A549 (cell line): Measurements from ENCODE around the gene FBXL13. TPM values are rescaled to one million over a fixed set of nuclear protein-coding genes. Genes with fewer than 3 reads are reported as not detected.
"Not testable (repeated sequence)": the region's sequence is repeated elsewhere in the genome, so short reads cannot be mapped to it uniquely, and the experiment has no call there.

Experiments used
- ATAC-seq, 2 experiments: fragments of 200-7000 bp in 1 of 2; fragments of >200 bp in 1 of 2; cut with Nextera tagmentation in 1 of 2; cut with Tn5 transposase in 1 of 2; 3 replicates each; pipeline versions ENCODE4 v1.8.0 to v1.9.1; 2018 to 2020; ENCODE audit warnings: mild to moderate bottlenecking in 1 of 2, moderate library complexity in 1 of 2
- CTCF ChIA-PET: fragments of 300-600 bp; sonication (Branson Sonifier 250); formaldehyde crosslinking; extraction: SDS; loops from one replicate; lab custom pipeline; 2021; ENCODE audit warnings: antibody characterized with exemption, inconsistent platforms; lab: Yijun Ruan, JAX
- POLR2A ChIA-PET: fragments of 350-600 bp; formaldehyde crosslinking; extraction: SDS; loops from one replicate; lab custom pipeline; 2021; ENCODE audit warnings: antibody characterized with exemption, inconsistent platforms; lab: Yijun Ruan, JAX
- DNase-seq, 2 experiments: peaks; one replicate each; pipeline versions ENCODE4 v3.0.0 to v3.0.0-alpha.2; 2011 to 2016; ENCODE audit warnings: low read depth in 1 of 2, low spot score in 1 of 2
- FAIRE-seq: peaks from 2 replicates; lab custom pipeline; 2011; peaks lifted over from hg19 to GRCh38; lab: Jason Lieb, UNC
- H3K27ac ChIP-seq, 2 experiments: fragments of >200 bp; sonication (Bioruptor Twin); formaldehyde crosslinking; 3 replicates each; pipeline ENCODE4 v1.5.1; 2016 to 2017
- H3K4me1 ChIP-seq: fragments of >200 bp; sonication (Bioruptor Twin); formaldehyde crosslinking; 3 replicates; pipeline ENCODE4 v1.6.1; 2016
- H3K4me2 ChIP-seq: fragments of >200 bp; sonication (Bioruptor Twin); formaldehyde crosslinking; 3 replicates; pipeline ENCODE4 v1.6.1; 2016
- H3K4me3 ChIP-seq: fragments of >200 bp; sonication (Bioruptor Twin); formaldehyde crosslinking; 3 replicates; pipeline ENCODE4 v1.5.1; 2016
- H3K9me3 ChIP-seq: fragments of >200 bp; sonication (Bioruptor Twin); formaldehyde crosslinking; 3 replicates; pipeline ENCODE4 v1.6.1; 2016
- CBX2 ChIP-seq: fragments of 200-600 bp; sonication (generic); IDR thresholded peaks from 2 replicates; pipeline ENCODE4 v1.6.1; 2016; ENCODE audit warnings: low read depth, mild to moderate bottlenecking, borderline replicate concordance
- ELK1 ChIP-seq: fragments of 150-350 bp; IDR thresholded peaks from 2 replicates; pipeline ENCODE4 v1.6.1; 2014; ENCODE audit warnings: low read depth, mild to moderate bottlenecking, low read length
- EP300 ChIP-seq, 2 experiments: fragments of >200 bp; sonication (Bioruptor Twin); formaldehyde crosslinking; IDR thresholded peaks; 2 replicates in 1 of 2; 3 replicates in 1 of 2; pipeline ENCODE4 v1.6.1; 2016 to 2017
- FOXS1 ChIP-seq: fragments of 250-450 bp; sonication (Bioruptor Pico); IDR thresholded peaks from 2 replicates; pipeline ENCODE4 v1.5.0; 2020; ENCODE audit warnings: mild to moderate bottlenecking, moderate library complexity
- GATA3 ChIP-seq: IDR thresholded peaks from 2 replicates; pipeline ENCODE4 v1.6.1; 2012; ENCODE audit warnings: borderline replicate concordance
- HEYL ChIP-seq: fragments of 250-450 bp; sonication (Bioruptor Pico); IDR thresholded peaks from 2 replicates; pipeline ENCODE4 v1.8.0; 2021; ENCODE audit warnings: mild to moderate bottlenecking, moderate library complexity
- HMGXB4 ChIP-seq: fragments of 250-450 bp; sonication (Bioruptor Pico); IDR thresholded peaks from 2 replicates; pipeline ENCODE4 v1.5.0; 2021; ENCODE audit warnings: mild to moderate bottlenecking, moderate library complexity, borderline replicate concordance
- HOXA7 ChIP-seq: fragments of 250-450 bp; sonication (Bioruptor Pico); IDR thresholded peaks from 2 replicates; pipeline ENCODE4 v1.5.0; 2020; ENCODE audit warnings: mild to moderate bottlenecking, moderate library complexity
- MAFK ChIP-seq: fragments of 450-650 bp; IDR thresholded peaks from 2 replicates; pipeline ENCODE4 v1.6.1; 2014; ENCODE audit not compliant: partially characterized antibody
- MAX ChIP-seq: IDR thresholded peaks from 2 replicates; pipeline ENCODE4 v1.6.1; 2012
- NPAS2 ChIP-seq: fragments of 250-450 bp; sonication (Bioruptor Pico); IDR thresholded peaks from 2 replicates; pipeline ENCODE4 v1.8.0; 2022; ENCODE audit warnings: mild to moderate bottlenecking, moderate library complexity, borderline replicate concordance
- POLR2A ChIP-seq: IDR thresholded peaks from 2 replicates; pipeline ENCODE4 v1.6.1; 2012; ENCODE audit warnings: mild to moderate bottlenecking, low read length
- RAD21 ChIP-seq, 2 experiments: fragments of >200 bp in 1 of 2; sonication (Bioruptor Twin) in 1 of 2; formaldehyde crosslinking in 1 of 2; IDR thresholded peaks in 1 of 2; conservative IDR thresholded peaks in 1 of 2; 2 replicates in 1 of 2; 3 replicates in 1 of 2; pipeline ENCODE4 v1.6.1; 2012 to 2018; ENCODE audit warnings: inconsistent platforms in 1 of 2
- RCOR1 ChIP-seq: fragments of 150-350 bp; IDR thresholded peaks from 2 replicates; pipeline ENCODE4 v1.6.1; 2014; ENCODE audit warnings: antibody characterized with exemption, low read length, low read depth
- TP53 ChIP-seq: fragments of 250-450 bp; sonication (Bioruptor Pico); IDR thresholded peaks from 2 replicates; pipeline ENCODE4 v1.5.0; 2021; ENCODE audit warnings: mild to moderate bottlenecking, moderate library complexity
- ZSCAN20 ChIP-seq: fragments of 250-450 bp; sonication (Bioruptor Pico); IDR thresholded peaks from 2 replicates; pipeline ENCODE4 v1.8.0; 2022; ENCODE audit warnings: mild to moderate bottlenecking, moderate library complexity
- WGBS: methylation state at CpG from one replicate; pipeline ENCODE4 v1.1.6; 2017; ENCODE audit errors: missing lambda C conversion rate; 5-methylcytosine and 5-hydroxymethylcytosine counted together
- polyA plus RNA-seq, 4 experiments: library from polyadenylated mRNA; depleted of rRNA in 3 of 4; stranded (reverse); fragments of >200 nt; fragmentation: RNase III in 1 of 4; extraction: RNeasy Plus Mini Kit Qiagen cat#74134 plus additional on column Dnase treatment in 1 of 4; gene quantifications; 2 replicates in 3 of 4; 3 replicates in 1 of 4; pipeline ENCODE4 v1.2.3, GENCODE V29; 2011 to 2017

The FBXL13 gene
- polyA plus RNA-seq, 2 of the 4 experiments (the other 2 are of a cell fraction): 0.45 to 0.70 TPM

GRCh38 chr7:102914585-102914984 lies 160.0 kb downstream of the FBXL13 start:
- FAIRE-seq (no peak), ATAC-seq (no peak), DNase-seq (no peak)
- no peak overlapping the region for H3K4me2 ChIP-seq
- H3K9me3 ChIP-seq: no peaks in the 10 kb centered on the region
- H3K4me1 ChIP-seq: peaks cover 10% of the 10 kb centered on the region; the same call in 2 of the 3 replicates
- POLR2A ChIA-PET: no interaction called here
- no peak for TF ChIP-seq MAX
- TF ChIP-seq ELK1: no peak
- no peak for TF ChIP-seq EP300 (IDR thresholded peaks at IDR 0.05)
- TF ChIP-seq HOXA7 (CRISPR knock-in tag): no peak
- TF ChIP-seq ZSCAN20 (CRISPR knock-in tag): no peak
- TF ChIP-seq HEYL (CRISPR knock-in tag): no peak
- no peak overlapping the region for H3K4me3 ChIP-seq
- 93% methylated on average over 8 of the region's 8 CpGs for WGBS
- H3K27ac ChIP-seq: no peak overlapping the region
- CTCF ChIA-PET: no interaction called here

GRCh38 chr7:102913826-102914225 lies 160.8 kb downstream of the FBXL13 start:
- FAIRE-seq (no peak), DNase-seq (no peak), ATAC-seq (no peak)
- H3K9me3 ChIP-seq: no peaks in the 10 kb centered on the region
- ChIA-PET POLR2A (no interaction called here), CTCF (no interaction called here)
- no peak for TF ChIP-seq ELK1
- no peak for TF ChIP-seq GATA3
- H3K4me3 ChIP-seq: no peak overlapping the region
- H3K4me1 ChIP-seq: peaks cover 10% of the 10 kb centered on the region; the same call in 2 of the 3 replicates
- H3K27ac ChIP-seq: no peak overlapping the region
- no peak overlapping the region for H3K4me2 ChIP-seq
- WGBS: 88% methylated on average over 9 of the region's 9 CpGs

GRCh38 chr7:102912742-102913141 lies 161.9 kb downstream of the FBXL13 start, which contains the start of gene LRRC17:
LRRC17 (plus strand) TSS chr7:102913000; CDS start chr7:102933914, 20,914 bp downstream.
- Histone ChIP-seq H3K9me3 (no peaks in the 10 kb centered on the region), H3K27ac (no peak within 1 kb of the TSS), H3K4me3 (no peak within 1 kb of the TSS), H3K4me1 (peaks cover 10% of the 10 kb centered on the region; the same call in 2 of the 3 replicates), H3K4me2 (no peak within 1 kb of the TSS)
- ChIA-PET CTCF (no interaction called here), POLR2A (no interaction called here)
- TF ChIP-seq CBX2 (no peak), FOXS1 (CRISPR knock-in tag) (no peak), HMGXB4 (no peak), POLR2A (no peak), NPAS2 (CRISPR knock-in tag) (no peak), TP53 (CRISPR knock-in tag) (no peak), MAX (no peak), RAD21 (conservative IDR thresholded peaks at IDR 0.05 in 1 of 2, IDR thresholded peaks at IDR 0.05 in 1 of 2) (no peak), MAFK (no peak)
- ATAC-seq (no peak), FAIRE-seq (no peak), DNase-seq (no peak)
- WGBS: 94% methylated on average over 6 of the region's 6 CpGs

GRCh38 chr7:102908676-102909075 lies 165.9 kb downstream of the FBXL13 start:
- no peaks in the 10 kb centered on the region for H3K9me3 ChIP-seq
- no peak overlapping the region for H3K4me3 ChIP-seq
- CTCF ChIA-PET: interaction anchor here (1.0 to 1.7 kb wide), 2 partner anchors 10 to 153 kb away, joined by 5 to 7 read pairs; no protein-coding TSS in a partner anchor
- no peaks in the 10 kb centered on the region for H3K4me1 ChIP-seq
- DNase-seq (no peak), ATAC-seq (no peak), FAIRE-seq (no peak)
- H3K4me2 ChIP-seq: no peak overlapping the region
- TF ChIP-seq RCOR1: no peak
- TF ChIP-seq, all 56 proteins: peak for 0
- no peak overlapping the region for H3K27ac ChIP-seq
- POLR2A ChIA-PET: no interaction called here

GRCh38 chr7:102903576-102903975 lies 171.0 kb downstream of the FBXL13 start:
- 66% methylated on average over 1 of the region's 1 CpG for WGBS
- CTCF ChIA-PET, DNase-seq, FAIRE-seq, POLR2A ChIA-PET, ATAC-seq, H3K4me1 ChIP-seq, H3K4me2 ChIP-seq, H3K9me3 ChIP-seq, H3K4me3 ChIP-seq, H3K27ac ChIP-seq: not testable (repeated sequence)

GRCh38 chr7:102902052-102902451 lies 172.5 kb downstream of the FBXL13 start:
- WGBS: 48% methylated on average over 2 of the region's 2 CpGs
- POLR2A ChIA-PET, H3K4me2 ChIP-seq, ATAC-seq, CTCF ChIA-PET, DNase-seq, H3K4me3 ChIP-seq, H3K9me3 ChIP-seq, FAIRE-seq, H3K27ac ChIP-seq, H3K4me1 ChIP-seq: not testable (repeated sequence)
